Stimulated activated CD8-positive, alpha-beta memory T cell treated with anti-CD3 and anti-CD28 coated beads, Interleukin-7, amount 100 ng/mL, for 4 hours (primary cell): ENCODE data around the gene LRRTM4.

ENCODE experiments used
- DNase-seq, 2 donors: peaks; one replicate each; pipeline ENCODE4 v3.0.0-alpha.2; 2020; ENCODE audit warnings: low read depth in 2 of 2

Gene LRRTM4

DNA sequence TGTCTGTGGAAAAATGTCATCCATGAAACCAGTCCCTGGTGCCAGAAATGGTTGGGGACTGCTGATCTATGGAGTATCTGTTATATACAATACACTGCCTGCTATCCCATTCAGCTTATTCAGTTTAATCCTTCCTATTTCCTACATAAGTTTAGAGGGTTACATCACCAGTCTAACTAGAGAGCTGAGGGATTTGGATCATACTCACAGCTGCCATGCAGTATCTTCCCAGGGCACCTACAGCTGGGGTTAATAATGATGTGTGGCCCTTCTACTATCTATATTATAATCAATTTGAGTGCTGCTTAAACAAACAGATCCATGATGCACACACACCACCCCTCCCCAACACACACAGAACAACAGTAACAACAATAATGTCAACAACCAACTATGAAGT, 524.0 kb downstream of the LRRTM4 start:
- no peak for DNase-seq

DNA sequence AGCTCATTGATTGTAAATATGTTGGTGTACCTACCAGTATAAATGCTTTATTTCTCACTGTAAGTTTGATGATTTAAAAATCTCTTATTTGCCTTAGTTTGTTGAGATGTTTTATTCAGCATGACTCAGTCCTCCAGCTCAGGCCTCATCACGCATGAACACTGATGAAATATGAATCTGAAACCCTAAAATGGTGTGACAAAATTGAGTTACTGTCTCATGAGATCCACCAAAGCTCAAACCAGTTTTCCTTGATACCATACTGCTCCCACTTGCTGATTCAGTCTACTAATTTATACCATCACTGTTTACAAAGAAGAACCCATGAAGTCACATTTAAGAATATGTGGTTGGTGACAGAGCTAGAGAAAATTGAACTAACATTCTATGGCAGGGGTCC, 524.9 kb downstream of the LRRTM4 start:
- no peak for DNase-seq

GRCh38 chr2:76985387-76986136, 536.6 kb downstream of the LRRTM4 start:
- DNase-seq, result no peak

- no peak for DNase-seq
These were observed 537.8 kb downstream of the LRRTM4 start for GRCh38 chr2:76984359-76984758.

DNA sequence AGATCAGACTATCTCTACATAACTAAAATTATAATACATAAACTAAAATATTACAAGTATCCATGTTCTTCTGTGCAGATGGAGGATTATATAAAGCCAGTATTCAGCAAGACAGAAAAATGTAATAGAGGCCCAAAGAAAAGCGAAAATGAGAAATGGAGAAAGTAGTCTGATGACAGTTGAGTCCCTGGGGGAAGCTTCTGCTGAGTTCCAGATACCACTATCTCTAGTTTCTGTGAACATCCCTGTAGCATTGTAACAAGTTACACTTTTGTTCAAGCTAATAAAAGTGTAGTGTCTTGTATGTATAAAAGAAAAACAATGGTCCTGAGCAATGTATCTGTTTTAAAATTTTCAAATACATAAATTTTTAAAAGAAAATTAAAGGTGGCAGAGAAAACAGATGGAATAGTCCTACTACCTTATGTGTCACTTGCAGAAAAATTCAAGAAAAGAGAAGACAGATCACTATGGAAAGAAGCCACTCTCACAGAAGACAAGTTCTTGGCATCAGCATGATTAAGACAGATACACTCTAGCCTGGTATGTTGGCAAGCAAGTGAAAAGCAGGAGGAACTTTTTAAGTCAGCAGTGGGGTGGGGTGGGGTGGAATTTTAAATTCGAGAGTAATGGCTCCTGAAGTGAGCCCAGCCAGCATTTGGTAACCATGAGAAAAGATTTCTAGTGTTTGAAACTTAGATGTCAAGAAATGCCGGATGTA, 541.9 kb downstream of the LRRTM4 start:
- DNase-seq, result no peak

DNA sequence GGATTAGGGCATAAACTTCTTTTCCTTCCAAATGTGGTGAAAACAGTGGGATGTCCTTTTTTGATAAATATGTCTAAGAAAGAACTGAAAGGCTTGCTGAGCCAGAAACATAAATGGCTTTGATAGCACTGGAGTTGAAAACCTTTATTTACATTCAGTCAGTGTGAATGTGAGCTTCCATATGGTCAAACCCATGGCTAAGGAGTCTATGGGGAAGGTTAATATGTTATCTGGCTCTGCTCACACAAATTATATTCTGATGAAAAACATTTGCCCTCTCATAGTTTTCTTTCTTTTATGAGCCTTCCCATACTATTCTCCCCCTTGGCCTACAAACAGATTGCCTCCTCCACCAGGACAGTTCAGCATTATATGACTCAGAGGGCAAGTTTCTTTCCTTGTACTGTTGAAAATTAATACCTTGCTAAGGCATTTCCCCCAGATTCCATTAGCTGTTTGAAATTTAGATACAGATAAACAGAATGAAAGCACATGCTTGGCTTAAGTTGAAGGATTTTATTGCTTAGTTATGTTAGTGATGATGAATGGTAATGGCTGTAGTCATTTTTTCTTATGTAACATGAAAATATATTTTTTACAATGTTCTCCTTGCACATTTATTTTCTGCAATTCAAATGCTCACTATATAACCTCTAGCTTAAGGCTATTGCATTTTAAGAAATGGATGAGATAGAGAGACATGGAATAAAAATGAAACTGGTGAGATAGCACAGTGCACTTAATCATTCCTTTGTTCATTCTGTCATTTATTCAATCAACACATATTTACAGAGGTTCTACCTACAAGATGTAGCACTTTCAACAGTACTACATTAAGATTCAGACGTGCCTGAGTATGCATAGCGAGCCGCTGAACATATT, 544.1 kb downstream of the LRRTM4 start:
- no peak for DNase-seq

DNA sequence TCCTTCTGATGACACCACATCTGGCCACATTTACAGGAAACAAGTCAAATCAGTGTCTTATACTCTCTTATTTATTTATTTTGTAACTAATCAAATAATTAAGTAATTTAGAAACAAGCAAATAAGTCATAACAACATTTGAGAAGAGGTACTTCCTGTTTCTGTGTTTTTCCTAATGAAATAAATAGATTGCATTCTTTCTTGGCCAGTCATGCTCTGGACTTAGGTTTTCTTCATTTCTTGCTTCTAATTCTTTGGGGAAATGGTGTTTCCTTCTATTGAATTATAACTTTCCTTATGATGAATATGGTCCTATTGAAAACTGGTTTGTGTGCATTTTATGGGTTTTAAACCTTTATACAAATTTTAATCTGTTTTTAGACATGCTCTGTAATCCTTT, 546.4 kb downstream of the LRRTM4 start:
- DNase-seq, result no peak

DNA sequence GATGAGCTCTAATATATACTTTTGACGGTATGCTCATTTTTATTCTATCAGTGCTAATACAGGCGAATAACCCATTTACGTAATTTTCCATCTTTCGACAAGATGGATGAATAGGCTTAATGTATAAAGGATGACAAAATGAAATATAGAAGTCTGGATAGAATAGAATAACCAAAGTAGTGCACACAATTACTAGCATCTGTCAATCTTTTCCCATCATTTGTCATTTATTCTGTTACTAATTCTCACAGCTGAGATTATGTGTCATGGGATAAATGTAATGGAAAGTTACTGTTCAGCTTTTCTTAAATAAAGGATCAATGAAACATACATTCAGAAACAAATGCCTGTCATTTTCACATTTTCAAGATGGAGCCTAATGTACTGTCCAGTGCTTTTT, 548.6 kb downstream of the LRRTM4 start:
- no peak for DNase-seq

GRCh38 chr2:76965772-76966171, 556.4 kb downstream of the LRRTM4 start:
- no peak for DNase-seq

GRCh38 chr2:76958749-76959148, 563.4 kb downstream of the LRRTM4 start:
- DNase-seq, result no peak

DNA sequence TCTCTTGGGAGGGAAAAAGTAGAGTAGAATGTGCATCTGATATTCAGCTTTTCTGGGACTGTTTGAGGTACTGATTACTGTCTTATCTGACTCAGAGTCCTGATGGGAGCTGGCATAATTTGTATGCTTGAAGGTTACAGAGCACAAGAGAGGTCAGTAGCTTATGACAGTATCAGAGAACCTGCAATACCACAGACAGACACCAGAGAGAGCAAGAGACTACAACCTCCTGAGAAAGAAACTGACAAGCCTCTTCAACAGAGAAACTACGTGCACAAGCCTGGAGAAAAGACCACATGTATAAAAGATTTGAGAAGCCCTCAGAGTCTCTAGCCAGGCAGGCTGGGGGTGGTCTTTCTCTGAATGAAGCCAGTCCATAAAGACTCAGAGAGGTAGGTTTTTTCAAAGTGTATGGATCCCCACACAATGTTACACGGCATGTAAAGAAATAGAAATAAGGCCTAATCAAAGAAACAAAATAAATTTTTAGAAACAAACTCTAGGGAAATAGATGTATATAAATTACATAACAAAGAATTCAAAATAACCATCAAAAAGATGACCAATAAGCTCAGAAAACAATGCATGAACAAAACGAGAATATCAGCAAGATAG, 568.3 kb downstream of the LRRTM4 start:
- no peak for DNase-seq

DNA sequence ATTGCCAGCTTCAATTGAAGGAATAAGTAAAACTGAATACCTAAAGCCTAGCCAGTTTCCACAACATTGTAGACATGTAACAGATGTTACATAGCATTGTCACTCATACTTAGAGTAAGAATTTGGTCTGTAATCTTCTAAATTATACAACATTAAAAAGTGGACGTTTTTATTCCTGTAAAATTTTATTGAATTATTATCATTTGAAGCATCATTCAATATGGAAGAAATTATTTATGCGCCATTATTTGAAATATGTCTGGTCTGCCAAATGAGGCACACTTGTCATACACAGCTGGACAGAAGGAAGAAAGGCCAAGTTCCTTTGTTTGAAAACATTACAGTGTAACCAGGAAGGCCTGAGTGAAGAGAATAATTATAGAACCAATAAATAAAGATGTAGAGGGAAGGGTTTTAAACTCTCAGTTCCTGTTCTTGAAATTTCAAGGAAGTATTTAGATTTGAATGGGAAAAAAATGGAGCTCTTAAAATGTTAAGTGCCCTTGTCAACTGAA, 575.5 kb downstream of the LRRTM4 start:
- no peak for DNase-seq

DNA sequence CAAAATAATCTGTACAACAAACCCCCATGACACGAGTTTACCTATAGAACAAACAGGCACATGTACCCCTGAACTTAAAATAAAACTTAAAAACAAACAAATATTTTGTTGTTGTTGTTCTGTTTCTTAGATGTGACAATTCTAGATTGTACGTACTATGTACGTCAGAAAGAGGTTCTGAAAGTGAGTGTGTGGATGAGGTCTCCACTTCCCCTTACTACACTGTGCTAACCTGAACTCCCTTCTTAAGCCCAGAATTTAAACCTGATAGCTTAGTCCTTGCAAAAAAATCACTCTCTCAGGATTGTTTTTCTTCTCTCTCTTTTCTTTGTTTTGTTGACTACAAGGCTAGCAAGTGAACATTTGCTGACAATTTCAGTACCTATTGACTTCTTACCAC, 581.6 kb downstream of the LRRTM4 start:
- DNase-seq, result no peak

GRCh38 chr2:76938153-76938552, 584.0 kb downstream of the LRRTM4 start:
- DNase-seq, result no peak

GRCh38 chr2:76932550-76932949, 589.6 kb downstream of the LRRTM4 start:
- DNase-seq, result no peak

DNA sequence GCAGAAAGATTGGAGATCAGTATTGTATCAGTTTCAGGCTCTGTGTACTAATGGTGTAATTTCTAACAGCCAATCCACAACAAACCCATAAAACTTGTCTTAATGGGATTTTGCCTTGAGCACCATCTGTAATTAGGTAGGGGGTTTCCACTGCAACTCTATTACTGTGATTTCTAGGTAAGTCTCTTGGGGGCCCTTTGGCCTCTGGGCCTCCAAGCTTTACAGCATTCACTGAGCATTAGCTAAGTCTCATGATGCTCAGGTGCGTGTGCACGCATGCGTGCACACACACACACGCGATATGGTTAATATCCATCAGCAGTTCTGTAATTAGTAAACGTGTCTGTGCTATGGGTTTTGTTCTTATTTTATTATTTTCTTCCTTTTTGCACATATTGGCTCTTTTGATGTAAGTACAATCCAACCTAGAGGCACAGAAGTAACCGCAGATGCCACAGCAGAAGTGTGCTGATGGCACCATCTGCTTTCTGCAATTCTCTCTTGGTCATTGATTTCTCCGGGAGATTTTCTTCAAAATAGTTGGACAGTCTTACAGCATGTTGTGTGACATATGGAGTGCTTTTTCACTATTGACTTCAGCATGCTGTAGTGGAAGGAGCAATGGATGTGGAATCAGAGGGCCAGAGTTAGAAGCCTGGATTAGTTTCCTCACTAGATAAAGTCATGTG, 592.0 kb downstream of the LRRTM4 start:
- DNase-seq, result no peak

DNA sequence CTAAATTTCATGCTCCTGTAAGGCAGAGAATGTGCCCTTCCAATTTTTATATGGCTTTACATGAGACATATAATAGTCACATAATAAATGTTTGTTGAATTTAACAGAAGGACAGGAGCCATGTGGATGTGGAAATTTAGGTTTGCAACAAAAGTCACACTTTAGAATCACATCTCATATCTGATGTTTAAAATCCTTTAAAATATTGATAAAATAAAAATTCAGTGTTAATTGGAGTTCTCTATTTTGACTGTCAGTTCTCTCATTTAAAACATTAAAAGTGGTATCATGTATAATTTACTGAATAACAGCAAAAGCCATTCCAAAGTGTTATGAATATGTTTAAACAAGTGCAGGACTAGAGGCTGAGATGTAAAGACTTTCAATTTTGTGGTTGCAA, 594.1 kb downstream of the LRRTM4 start:
- DNase-seq, result no peak

DNA sequence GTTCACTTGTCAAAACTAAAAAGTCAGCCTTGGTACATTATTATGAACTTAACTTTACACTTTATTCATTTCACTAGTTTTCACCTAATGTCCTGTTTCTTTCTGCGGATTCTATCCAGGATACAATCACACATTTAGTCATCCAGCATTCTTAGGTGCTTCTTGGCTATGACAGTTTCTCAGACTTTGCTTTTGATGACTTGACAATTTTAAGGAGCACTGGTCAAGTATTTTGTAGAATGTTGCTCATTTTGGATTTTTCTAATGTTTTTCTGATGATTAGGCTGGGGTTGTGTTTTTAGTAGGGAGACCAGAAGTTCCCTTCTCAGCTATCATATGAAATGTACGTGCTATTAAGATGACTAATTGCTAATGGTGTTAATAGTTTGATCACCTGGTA, 601.2 kb downstream of the LRRTM4 start:
- DNase-seq, result no peak

GRCh38 chr2:76895469-76895868, 626.7 kb downstream of the LRRTM4 start:
- no peak for DNase-seq

GRCh38 chr2:76870581-76870980, 651.6 kb downstream of the LRRTM4 start:
- no peak for DNase-seq

GRCh38 chr2:76870011-76870410, 652.2 kb downstream of the LRRTM4 start:
- no peak for DNase-seq
